ENCODE data around the gene GRIA4.
"Not testable (repeated sequence)": the region's sequence is repeated elsewhere in the genome, so short reads cannot be mapped to it uniquely, and the experiment has no call there.

Gene GRIA4

DNA sequence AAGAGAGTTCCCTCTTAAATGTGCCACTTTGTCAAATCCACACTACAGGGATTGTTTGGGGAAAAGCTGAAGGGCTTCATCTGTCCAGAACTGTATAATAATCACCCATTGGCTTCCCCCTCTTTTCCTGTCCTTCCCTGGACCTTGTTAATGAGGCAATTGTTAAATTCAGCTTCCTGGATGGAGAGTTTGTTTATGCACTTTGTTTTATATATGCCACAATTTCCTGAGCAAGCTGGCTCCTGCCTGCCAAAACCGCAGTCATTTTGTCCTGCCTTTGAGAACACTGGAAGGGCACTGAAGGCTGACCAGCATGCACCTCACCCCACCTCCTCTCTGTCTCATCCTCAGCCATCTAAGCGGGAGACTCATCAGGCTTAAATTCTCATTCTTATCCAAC is 325.9 kb downstream of the GRIA4 start:
- DNase-seq = no peak

DNA sequence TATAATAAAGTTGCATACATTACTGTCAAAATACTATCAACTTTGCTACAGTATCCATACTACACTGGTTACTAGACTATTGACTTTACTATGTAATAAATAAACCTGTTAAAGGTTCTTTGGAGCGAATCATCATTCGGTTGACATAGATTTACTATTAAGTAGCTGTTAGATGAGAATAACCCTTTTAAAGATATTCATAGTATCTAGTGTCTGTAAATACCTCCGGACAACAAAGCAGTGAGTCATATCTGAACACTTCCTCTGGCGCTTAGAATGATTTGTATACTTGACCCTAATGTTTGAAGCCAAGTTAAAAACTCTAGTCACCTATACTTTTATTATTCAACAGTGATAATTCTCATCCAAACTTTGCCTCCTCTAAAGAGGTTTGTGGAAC is 327.5 kb downstream of the GRIA4 start:
- DNase-seq = no peak

DNA sequence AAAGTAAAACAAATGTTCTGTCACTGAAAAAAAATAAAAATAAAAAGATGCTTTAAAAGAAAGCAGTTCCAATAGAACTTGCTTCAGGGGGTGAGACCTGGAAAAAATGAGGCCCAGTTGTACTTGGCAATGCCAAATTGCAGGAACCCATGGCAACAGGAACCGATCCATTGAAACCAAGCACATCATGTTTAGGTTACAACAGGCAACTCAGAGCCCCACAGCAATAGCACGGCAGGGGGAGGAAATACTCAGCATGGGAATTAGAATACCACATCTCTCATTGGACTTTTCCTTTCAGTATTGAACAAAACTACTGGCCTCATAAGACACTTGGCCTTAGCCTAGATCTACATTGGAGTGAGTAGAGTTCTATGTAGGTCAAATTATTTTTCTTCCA is 327.9 kb downstream of the GRIA4 start:
- no peak for DNase-seq

DNA sequence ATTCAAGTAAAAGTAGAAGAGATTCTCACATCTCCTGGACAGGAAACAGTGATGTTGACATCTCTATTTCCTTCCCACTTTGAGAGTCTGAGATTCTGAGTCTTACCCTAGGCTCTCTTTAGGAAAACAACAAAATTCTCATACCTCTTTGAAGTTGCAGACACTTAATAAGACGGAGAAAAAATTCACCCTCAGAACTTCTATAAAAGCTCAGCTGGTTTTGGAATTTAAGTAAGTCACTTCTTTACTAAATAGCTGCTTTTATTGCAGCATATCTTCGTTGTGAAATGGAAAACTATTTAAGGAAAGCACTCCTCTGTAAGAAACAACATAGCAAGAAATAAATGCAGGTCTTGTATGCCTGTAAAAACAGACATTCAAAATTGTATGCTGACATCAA is 333.0 kb downstream of the GRIA4 start:
- DNase-seq = no peak

DNA sequence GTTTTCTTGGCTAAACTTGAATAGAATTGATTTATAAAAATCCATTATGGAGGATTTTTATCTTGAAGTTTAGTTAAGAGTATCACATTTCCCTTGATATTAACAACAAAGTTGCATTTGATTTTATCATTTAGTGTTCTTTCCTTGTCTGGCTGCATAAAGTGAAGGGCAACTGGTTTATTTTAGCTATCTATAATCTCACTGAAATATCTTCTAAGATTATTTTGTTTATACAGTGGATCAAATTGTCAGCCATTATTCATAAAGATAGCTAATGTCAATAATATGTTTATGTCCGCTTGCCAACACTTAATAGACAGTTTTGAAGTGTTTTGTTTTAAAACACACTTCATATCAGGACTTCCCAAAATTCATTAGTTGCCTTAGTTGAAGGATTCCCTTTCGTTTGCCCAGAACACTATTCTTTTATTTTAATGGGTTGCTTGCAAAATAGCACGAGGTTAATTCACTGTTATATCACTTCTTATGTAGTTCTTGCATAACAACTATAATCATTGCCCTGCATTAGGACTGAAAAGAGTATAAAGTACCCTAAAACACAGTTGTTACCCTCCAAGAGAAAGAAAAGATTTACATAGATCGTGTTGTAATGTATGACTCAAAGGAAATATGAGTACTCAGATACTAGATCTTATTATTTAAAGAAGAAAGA is 339.2 kb downstream of the GRIA4 start:
- no peak for DNase-seq

DNA sequence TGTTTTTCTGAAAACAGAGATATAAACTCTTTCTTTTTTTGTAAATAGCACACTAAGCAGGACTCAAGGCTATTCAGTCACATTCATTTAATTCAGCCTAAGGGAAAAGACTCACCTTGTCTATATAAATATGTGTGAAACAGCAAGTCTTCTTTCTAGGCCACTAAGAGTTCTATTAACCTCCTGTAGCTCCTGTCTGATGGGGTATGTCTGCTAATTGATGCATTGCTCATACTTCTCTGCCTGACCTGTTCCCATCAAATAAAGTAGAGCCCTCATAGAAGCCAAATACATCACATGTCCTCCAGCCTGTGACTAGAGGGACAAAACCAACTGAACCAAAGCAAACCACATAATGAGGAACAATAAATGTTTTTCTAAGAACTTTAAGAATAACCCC is 344.0 kb downstream of the GRIA4 start:
- DNase-seq = no peak

DNA sequence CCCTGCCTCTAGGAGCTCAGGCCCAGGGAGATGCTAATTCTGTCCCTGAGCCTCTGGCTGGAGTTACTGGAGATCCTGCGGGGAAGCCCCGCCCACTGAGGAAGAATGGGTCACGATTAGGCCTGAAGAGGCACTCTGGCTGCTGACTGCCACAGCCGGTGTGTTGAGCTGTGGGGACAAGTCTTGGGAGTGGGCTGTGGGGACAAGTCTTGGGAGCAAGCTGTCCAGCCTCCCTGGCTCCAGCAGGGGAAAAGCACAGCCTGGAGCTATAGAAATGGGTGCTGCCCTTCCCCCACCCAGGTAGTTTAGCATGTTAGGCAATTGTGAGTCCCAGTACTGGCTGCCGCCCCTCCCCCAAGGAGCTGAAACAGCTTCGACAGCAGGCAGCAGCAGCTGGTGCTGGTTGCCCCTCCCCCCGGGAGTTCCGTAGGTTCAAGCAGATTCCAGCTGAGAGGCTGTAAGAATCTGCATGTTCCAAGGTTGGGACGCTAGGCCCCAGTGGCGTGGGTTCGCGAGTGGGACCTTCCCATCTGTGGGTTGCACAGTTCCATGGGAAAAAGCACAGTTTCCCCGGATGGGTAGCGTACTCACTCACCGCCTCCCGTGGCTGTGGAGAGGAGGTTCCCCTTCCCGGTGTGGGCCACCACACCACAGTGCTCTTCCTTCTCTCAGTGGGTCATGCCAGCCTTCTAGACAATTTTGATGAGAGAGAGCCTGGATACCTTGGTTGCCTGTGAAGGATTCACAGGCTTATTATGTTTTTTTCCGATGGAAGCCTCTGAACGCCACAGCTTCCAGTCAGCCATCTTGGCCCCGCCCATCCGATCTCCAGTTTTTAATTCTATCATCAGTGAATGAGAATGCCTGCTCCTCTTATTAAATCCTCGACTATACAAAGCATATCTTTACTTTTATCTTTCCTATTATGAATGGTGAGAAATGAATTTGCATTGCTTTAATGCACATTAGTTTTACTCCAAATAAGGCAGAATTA is 350.7 kb downstream of the GRIA4 start:
- DNase-seq = no peak

DNA sequence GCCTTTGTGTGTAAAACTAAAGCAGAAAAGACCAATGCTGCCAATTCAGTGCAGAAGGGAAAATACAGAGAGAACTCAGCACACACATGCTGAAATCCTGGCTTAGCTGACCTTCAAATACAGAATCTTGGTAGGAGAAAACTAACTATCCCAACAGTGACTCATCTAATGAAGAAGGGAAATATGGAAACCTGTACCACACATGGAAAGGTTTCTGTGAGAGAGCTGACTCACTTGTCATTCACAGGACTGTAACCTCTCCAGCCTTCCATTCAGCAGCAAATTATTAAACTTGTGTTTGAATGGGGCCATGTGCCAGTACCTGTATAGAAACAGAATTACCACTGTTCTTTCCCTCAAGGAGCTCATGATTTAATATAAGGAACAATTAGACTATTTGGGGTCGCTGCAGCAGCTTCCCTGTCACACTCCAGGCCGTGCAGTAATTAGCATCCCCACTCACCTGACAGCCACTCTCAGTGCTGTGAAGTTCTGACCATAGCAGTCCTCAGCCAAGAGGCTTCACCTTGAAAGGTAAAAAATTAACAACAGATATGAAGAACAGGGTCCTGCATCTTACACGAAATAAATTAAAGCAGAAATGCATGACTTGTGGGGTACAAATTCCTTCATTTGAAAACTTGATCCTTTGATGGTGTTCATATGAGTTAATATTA is 358.3 kb downstream of the GRIA4 start:
- DNase-seq = no peak

DNA sequence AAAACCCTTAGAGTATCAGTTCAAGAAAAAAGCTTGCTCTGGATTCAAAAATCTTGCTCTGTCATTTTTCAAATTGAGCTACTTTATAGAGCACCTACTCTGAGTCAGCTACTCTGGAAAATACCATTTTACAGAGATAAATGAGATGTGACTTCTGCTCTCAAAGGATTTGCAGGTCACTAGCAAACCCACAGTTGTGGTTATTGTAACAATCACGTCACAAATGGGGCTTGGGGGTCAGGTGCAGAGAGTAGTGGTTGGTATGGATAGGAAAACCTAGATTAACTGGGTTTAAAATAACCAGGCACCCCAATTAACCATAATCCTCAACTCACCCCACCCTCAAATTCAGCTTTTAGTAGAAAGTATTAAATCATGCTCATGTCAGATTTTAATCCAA is 359.9 kb downstream of the GRIA4 start:
- DNase-seq = no peak

DNA sequence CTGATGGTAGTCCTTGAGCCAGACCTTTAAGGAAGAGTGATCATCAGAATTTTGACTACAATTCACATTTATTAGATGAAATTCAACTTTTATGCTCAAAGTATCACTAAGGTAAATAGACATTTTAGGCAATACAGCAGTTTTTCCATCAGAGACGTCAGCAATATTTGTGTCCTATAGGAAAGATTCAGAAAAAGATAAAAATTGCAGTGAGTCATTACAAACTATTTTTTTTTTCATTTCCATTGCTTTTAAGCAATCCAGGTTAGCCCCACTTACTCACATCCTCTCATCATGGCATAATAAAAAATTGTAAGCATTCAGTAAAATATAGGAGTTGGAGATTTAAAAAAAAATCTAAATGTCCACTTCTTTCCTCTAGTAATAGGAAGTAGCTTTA is 365.3 kb downstream of the GRIA4 start:
- DNase-seq = no peak

DNA sequence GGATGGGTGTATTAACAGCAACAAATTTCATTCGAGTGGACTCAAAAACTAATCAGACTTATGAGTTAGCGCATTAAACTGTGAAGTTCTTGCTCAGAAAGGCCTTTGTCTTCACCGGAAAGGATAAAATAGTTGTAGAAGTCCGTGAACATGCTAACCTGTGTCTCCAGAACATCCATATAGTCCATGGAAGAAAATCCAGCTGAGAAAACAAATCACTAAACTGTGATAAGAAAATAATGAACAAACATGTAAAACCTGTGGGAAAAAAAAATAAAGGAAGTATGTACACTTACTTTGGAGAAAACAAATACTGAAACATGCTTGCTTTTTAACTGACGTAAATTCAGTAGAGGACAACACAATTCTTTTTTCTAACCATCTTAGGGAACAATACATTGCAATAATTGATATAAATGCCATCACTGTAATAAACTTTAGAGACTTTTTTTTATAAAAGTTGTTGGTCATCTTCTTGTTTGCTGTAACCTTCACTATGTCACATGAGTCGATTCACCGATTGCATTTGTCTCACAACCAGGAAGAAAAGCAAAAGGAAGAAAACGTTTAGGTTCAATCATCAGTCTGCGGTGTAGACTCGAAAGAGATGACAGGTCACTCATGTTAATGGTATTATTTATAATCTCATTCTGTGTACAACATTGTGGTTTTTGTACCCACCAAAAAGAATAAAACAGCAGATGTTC is 370.3 kb downstream of the GRIA4 start:
- no peak for DNase-seq

DNA sequence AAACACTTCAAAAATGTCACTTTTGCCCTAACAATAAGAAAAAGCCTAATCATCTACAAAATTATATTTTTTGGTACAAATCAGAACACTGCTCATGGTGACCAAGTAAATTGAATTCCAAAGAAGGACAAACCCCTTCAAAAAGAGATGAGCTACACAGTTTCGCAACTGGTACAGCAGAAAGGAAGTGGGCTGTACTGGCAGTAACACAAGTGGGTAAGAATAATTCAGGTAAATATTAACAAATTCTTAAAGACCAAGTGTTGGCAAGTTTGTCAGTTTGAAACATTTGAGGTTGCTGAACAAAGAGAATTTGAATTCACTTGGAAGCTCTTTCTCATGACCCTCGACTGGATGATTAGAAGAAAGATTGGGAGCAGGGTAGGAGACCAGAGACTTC is 376.7 kb downstream of the GRIA4 start:
- no peak for DNase-seq

DNA sequence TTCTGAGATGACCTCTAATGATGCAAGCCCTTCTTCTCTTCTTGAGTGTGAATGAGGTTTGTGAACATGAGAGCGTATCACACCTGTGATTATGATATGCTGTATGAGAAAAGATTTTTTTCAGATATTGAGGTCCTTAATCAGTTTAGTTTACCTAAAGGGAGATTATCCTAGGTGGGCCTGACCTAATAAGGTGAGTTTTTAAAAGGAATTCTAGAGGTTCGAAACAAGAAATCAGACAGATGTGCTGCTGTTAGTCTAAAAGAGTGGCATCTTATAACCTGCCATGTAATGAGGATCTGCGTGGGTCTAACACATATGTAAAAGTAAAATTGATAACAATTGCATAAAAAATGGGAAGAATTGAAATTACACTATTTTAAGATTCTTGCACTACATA is 378.3 kb downstream of the GRIA4 start:
- DNase-seq = no peak

DNA sequence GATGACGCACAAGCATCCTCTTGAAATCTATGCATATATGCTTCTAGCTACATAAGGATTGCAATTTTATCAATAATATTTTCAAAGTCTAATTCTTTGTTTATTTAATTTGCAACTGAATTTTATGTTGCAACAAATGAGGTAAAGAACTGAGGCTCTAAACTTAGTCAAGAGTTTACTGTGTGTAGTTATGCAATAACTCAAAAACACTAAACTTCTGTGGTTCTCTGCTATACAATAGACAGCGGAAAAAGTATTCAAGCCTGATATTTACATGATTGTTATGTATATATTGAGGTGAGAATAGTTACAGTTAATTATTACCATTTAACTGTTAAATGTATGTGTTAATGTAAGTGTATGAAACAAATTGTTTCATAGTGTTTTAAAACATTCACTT is 379.3 kb downstream of the GRIA4 start:
- DNase-seq = no peak

DNA sequence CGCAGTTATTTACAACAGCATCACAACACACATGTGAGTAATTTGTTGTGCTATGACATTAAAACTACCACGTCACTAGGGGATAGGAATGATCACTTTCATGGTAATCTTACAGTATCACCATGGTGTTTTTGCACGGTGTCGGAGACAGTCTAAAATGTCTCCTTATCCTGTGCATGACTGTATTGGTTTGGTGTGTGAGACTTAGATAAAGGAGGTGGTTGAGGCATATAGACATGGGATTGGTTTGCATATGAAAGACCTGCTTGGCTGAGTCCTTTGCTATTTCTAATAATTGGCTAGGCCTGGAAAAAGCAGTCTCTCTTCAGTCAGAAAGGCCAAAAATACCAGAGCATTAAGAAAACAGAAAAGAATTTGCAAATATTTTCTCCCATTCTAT is 382.0 kb downstream of the GRIA4 start:
- DNase-seq = no peak

DNA sequence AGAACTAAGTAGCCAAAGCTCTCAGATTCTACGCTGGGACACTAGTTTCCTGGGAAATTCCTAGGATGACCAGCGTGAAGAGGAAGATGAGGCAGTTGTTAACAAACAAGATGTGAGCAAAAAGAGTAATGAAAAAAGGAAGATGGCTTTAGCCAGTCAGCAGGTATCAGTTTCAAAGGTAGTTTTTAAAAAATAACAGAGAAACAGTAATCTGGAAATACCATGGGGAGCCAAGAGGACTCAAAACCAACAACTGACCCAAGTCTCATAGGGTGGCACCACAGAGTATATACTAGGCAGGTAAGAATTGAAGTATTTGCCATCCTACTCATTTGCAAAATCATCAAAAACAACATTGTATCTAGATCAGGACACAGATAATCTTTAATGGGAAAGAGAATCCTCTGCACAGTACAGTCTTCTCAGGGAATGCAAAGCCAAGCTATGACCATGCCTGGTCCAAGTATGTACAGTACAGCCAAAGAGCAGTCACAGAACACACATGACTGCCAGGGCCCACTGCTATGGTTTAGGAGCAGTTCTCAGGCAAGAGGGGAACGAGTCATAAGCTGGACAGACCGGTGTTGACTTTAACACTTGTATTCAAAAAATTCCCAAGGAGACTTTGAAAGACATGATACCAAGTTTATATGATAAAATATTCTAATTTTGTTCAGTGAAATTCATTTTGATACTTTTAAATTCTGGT is 391.6 kb downstream of the GRIA4 start:
- no peak for DNase-seq

DNA sequence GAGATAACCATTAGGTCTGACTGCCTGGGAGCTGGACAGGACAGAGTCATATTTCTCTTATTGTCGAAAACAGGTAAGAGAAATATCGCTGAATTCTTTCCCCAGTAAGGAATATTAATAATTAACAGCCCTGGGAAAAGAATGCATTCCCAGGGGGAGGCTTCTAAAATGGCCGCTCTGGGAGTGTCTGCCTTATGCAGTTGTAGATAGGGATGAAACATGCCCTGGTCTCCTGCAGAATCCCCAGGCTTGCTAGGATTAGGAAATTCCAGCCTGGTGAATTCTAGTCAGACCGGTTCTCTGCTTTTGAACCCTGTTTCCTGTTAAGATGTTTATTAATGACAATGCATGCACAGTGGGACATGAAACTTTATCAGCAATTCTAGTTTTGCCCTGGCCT is 393.2 kb downstream of the GRIA4 start:
- DNase-seq = not testable (repeated sequence)

DNA sequence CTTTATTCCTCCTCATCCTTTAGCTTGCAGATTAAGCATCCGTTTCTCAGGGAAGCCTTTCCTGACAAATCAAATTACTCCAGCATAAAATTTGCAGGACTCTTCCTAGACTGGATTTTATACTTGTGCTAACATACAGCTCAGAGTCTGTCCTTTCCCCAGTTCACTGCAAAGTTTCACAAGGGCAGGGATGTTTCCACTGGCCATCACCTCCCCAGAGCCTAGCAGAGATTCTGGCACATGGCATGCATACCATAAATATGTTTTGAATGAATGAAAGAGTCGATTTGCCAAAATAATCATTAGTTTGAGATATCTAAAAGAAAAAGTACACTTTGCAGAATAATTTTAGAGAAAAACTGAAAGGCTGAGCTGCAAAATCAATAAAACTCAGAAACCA is 401.6 kb downstream of the GRIA4 start:
- DNase-seq = no peak

DNA sequence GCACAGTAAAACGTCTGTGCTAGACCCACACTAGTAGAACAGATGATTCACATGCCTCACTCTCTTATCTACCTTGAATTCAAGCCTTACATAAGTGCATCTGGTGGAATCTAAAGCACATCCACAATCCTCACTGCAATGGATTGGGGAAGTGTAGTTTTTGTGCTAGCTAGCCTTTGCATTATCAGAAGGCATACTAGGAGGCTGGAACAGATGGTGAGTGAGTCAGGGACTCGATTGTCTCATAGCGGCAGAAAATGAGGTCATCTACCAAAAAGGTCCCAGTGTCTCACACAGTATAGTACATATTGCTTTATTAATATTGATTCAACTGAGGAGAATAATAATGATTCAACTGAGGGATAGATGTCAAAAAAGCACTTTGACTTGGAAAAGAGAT is 402.9 kb downstream of the GRIA4 start:
- no peak for DNase-seq

DNA sequence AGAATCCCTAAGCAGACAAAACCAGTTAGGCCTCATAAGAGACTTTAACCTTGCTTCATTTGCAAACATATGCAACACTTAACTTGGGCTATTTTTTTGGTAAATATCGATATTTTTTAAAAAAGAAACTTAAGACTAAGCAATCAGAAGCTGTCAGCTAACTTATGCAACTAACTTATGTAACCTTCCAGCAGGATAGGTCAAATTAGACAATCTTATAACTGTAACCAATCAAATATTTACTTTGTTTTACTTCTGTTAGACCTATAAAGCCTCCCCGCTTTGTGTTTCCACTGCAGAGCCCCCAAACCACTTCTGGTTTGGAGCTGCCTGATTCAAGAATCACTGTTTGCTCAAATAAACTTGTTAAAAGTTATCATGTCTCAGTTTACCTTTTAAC is 404.2 kb downstream of the GRIA4 start:
- DNase-seq = no peak

DNA sequence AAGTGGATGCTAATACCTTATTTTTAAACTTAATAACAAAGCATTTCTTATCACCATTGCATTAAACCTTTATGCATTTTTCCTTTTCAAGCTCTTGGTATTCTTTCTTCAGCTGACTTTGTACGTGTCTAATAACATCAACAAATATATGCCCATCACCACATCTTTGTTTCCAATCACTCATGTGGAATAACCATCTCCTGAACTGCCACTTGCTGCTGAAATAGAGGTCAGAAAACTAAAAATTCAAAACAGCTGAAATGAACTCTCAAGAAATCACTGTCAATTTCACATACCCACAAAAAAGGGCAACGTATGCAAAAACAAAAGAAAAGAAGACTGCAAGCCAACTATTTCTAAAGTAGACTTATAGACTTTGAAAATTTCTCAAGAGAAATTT is 404.7 kb downstream of the GRIA4 start:
- no peak for DNase-seq

DNA sequence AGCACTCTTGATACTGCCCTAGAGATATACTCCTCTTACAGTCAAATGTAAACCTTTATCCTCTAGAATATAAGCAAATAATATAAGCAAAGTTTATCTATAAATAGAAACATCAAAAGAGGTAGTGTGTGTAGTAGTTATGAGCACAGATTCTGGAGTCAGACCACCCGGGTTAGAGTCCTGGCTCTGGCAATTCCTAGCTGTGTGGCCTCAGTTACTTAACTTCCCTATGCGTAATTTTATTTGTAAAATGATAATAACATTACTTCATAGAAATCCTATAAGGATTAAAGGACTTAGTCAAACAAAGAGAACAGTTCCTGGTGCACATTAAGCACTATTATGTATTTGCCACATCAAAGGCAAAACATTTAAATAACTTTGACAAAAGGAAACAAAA is 405.2 kb downstream of the GRIA4 start:
- DNase-seq = no peak

DNA sequence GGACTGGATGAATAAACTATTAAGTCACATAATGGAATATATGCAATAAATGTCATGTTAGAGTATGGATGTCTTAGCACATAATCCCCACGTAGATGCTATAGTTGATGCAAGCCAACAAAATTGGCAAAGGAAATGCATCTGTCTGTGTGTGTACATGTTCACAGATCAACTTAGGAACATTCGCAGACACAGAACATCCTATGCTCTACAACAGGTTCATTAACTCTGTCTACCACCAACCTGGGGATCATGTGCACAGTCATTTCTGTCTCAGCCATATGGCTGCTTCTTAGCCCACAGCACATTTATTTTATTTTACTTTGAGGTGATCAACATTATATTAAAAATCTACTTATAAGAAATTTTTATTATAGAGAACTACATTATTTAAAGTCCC is 407.2 kb downstream of the GRIA4 start:
- no peak for DNase-seq

All from CD4-positive, alpha-beta T cell treated with Interleukin-6 for 4 hours (primary cell).